ENCODE measurements around the gene SEC31A.
"Not testable (repeated sequence)": the region's sequence is repeated elsewhere in the genome, so short reads cannot be mapped to it uniquely, and the experiment has no call there.

SEC31A gene, protein sequence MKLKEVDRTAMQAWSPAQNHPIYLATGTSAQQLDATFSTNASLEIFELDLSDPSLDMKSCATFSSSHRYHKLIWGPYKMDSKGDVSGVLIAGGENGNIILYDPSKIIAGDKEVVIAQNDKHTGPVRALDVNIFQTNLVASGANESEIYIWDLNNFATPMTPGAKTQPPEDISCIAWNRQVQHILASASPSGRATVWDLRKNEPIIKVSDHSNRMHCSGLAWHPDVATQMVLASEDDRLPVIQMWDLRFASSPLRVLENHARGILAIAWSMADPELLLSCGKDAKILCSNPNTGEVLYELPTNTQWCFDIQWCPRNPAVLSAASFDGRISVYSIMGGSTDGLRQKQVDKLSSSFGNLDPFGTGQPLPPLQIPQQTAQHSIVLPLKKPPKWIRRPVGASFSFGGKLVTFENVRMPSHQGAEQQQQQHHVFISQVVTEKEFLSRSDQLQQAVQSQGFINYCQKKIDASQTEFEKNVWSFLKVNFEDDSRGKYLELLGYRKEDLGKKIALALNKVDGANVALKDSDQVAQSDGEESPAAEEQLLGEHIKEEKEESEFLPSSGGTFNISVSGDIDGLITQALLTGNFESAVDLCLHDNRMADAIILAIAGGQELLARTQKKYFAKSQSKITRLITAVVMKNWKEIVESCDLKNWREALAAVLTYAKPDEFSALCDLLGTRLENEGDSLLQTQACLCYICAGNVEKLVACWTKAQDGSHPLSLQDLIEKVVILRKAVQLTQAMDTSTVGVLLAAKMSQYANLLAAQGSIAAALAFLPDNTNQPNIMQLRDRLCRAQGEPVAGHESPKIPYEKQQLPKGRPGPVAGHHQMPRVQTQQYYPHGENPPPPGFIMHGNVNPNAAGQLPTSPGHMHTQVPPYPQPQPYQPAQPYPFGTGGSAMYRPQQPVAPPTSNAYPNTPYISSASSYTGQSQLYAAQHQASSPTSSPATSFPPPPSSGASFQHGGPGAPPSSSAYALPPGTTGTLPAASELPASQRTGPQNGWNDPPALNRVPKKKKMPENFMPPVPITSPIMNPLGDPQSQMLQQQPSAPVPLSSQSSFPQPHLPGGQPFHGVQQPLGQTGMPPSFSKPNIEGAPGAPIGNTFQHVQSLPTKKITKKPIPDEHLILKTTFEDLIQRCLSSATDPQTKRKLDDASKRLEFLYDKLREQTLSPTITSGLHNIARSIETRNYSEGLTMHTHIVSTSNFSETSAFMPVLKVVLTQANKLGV

DNA sequence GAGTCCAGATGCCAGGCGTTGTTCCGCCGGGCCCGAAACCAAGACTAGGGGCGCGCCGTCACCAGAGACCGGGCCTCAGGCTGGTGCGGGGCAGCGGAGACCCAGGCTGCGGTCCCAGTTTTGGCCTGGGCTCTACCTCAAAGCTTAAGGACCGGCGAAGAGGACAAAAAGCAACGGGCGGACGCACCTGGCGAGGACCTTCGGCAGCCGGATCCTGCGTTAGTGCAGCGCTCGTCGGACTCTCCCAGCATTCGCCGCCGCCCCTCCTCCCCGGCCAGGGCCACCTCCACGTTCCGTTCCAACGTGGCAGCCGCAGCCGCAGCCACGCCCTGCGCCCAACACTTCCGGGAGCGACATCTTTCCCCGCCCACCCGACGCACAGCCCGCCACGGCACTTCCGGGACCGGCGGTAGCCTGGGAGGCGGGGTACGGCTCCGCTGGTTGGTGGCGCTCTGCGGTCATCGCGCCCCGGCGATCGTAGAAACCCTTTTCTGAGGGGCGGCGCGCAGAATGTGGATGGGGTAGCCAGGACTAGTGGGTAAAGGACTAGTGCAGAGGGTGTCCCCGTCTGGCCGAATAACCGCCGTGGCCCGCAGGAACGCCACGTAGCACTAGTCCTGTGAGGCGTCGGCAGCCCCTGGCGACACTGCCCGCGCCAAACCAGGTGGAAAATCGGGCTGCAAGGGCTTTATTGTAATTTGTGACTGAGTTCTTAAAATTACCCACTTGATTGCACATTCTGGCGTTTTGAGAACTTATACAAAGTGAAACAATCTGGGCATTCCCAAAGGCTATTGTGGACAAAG, at the start of gene SEC31A:
Gene SEC31A (minus strand): TSS at position 253 of the 806 bp plus-strand sequence. CDS start 9,217 bp downstream, outside the sequence.
- peak; percentile 89 to 92 (median 91) for DNase-seq (ENCODE audit: low read depth in 3 of 3, low spot score in 1 of 3)

DNA sequence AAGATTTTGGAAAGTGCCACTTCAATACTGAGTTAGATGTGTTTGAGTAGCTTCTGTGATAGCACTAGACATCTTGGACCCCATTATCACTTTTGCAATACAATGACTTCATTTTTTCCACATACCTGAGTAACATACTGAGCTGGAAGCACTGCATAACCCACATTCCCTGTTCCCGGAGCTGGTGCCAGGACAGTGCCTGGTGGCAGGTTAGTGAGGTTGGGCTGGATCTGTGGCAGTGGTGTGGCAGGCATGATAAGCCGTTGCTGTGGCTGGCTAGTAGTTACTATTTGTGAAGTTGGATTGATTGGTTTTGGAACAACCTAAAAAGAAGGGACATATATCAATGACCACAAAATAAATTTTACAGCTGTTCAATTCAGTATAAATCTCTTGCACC, 48.5 kb upstream of the SEC31A start:
- no peak for DNase-seq (ENCODE audit: low read depth in 3 of 3, low spot score in 1 of 3)

DNA sequence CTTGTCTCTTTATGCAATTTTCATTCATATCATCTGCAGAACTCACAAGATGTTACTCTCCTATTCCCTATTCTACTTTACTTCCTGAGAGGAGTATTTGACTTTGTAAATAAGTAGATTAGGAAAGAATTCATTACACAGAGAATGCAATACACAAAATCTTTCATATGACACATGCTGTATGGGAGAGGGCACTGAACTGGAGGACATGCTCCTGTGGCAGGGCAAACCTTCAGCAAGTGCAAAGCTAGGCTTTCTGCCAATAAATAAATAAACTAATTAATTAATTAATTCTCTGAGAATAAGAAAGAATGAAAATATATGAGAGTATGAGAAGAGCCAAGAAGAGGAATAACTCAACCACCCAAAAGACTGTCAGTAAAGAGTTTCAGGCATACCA, 43.5 kb upstream of the SEC31A start:
- DNase-seq (ENCODE audit: low read depth in 3 of 3, low spot score in 1 of 3): no peak

DNA sequence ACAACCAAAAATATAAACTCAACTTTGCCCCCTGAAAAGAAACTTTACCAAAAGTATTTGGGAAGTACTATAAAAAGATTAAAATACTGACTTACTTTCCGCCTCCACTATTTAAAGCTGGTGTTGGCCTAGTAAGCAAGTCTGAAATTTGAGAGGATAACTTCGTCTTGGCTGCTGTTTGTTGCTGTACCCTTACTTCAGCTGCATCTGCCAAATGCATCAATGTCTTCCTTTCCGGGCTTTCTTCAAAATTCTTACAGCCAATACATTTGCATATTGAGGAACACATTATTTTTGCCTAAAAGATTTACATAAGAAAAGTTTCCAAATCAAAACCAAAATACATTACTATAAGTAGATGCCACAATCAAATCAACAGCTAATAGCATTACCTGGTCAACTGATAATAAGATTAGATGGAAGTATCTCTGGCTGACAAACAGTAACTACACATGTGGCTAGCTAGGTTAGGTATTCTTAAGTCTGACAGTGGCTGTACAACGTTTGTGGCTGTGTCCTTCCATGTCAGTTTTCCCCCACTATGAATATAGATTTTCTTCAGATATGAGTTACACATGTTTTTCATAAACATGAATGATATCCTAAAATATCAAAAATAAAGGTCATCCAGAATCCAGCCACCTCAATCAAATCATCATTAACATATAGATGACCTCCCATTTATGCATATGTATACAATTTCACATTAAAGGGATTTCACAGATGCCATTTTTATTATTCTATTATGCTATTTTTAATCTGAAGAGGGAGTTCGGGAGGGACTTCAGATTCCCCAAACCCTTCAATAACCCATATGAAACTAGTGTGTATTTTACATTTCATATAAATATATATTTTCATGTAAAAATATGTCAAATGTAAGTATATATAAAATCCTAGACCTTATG, 40.1 kb upstream of the SEC31A start:
- no peak for DNase-seq (ENCODE audit: low read depth in 3 of 3, low spot score in 1 of 3)

GRCh38 chr4:82921795-82922194, 30.8 kb upstream of the SEC31A start:
- DNase-seq (ENCODE audit: low read depth in 3 of 3, low spot score in 1 of 3): no peak

GRCh38 chr4:82919386-82919785, 28.4 kb upstream of the SEC31A start:
- DNase-seq (ENCODE audit: low read depth in 3 of 3, low spot score in 1 of 3): no peak

DNA sequence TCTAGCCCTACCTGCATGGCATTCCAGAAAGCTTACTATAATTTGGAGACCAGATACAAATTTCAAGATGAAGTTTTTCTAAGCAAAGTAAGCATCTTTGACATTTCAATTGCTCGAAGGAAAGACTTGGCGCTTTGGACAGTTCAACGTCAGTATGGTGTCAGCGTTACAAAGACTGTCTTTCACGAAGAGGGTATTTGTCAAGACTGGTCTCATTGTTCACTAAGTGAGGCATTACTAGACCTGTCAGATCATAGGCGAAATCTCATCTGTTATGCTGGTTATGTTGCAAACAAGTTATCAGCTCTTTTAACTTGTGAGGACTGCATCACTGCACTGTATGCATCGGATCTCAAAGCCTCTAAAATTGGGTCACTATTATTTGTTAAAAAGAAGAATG, 27.1 kb upstream of the SEC31A start:
- DNase-seq (ENCODE audit: low read depth in 3 of 3, low spot score in 1 of 3): no peak

DNA sequence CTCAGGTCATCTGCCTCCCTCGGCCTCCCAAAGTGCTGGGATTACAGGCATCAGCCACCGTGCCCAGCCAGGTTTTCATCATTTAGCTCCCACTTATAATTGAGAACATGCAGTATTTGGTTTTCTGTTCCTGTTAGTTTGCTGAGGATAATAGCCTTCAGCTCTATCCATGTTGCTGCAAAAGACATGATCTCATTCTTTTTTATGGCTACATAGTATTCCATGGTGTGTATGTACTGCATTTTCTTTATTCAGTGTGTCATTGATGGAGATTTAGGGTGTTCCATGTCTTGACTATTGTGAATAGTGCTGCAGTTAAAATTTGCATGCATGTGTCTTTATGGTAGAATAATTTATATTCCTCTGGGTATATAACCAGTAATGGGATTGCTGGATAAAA, 23.0 kb upstream of the SEC31A start:
- not testable (repeated sequence) for DNase-seq (ENCODE audit: low read depth in 3 of 3, low spot score in 1 of 3)

- DNase-seq (ENCODE audit: low read depth in 3 of 3, low spot score in 1 of 3): no peak
These were observed 22.4 kb upstream of the SEC31A start for GRCh38 chr4:82913305-82913704.

DNA sequence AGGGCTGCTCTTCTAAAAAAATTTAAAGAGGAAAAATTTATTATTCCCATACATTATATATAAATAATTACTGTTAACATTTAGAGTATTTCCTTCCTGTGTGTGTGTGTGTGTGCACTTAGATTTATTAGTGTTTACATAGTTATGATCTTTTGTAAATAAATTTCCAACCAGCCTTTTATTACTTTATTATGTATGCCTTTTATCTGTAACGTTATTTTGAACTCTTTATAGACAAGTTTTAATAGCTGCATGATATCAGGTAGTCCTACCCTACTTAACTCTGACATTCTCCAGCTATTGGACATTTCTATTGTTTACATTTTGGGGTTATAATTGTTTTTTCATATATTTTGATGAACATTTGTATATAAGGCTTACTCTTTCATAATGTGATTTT, 18.4 kb upstream of the SEC31A start:
- no peak for DNase-seq (ENCODE audit: low read depth in 3 of 3, low spot score in 1 of 3)

DNA sequence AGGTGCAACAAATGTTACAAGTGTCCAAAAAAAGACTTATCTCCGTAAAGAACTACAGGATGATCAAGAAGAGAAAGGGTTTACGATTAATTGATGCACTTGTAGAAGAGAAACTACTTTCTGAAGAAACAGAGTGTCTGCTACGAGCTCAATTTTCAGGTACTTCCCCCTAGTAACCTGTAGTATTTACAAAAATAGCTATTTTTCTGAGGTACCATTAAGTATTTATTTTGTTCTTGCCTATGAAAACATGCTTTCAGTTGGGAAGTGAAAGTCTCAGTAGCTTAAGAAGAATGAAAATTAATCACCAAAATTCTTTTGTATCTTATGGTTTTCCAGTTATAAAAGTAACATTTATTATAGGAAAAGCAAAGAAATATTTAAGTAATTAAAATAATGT, 15.5 kb upstream of the SEC31A start:
- no peak for DNase-seq (ENCODE audit: low read depth in 3 of 3, low spot score in 1 of 3)

GRCh38 chr4:82905205-82905604, 14.3 kb upstream of the SEC31A start:
- DNase-seq (ENCODE audit: low read depth in 3 of 3, low spot score in 1 of 3): no peak

- DNase-seq (ENCODE audit: low read depth in 3 of 3, low spot score in 1 of 3): no peak
These were observed 12.8 kb upstream of the SEC31A start for GRCh38 chr4:82903737-82904136.

DNA sequence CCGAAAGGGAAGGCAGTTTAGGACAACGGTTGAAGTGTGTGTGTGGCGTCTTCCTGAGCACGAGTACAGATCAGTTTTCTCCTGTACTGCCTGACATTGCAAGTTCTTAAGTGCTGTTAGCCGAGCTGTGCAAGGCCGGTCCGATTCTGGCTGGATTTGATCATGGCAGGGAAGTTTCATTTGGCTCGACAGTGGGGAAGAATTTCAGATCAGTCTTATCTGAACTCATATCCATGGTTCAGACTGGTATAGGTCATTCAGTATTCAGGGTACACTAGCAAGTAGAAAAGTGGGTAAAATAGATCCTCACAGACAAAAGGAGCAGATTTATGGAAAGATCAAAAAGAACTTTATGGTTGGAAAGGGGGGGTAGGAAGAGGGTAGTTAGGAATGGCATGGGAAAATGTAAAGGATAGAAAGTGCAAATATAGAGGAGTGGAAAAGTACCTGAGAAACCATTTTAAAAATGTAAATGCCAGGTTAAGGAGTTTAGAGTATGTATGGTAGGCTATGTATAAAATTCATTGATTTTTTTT, 10.3 kb upstream of the SEC31A start:
- DNase-seq (ENCODE audit: low read depth in 3 of 3, low spot score in 1 of 3): no peak

- peak; percentile 87 to 94 (median 94) for DNase-seq (ENCODE audit: low read depth in 3 of 3, low spot score in 1 of 3)
These were observed 9.6 kb upstream of the SEC31A start, which contains the start of gene THAP9 for GRCh38 chr4:82900411-82901182. TSS of gene THAP9 (plus strand) at chr4:82900735. CDS start at chr4:82900803, 68 bp downstream.

- no peak for DNase-seq (ENCODE audit: low read depth in 3 of 3, low spot score in 1 of 3)
These were observed 9.1 kb upstream of the SEC31A start for GRCh38 chr4:82900066-82900410.

- DNase-seq (ENCODE audit: low read depth in 3 of 3, low spot score in 1 of 3): no peak
These were observed 8.6 kb upstream of the SEC31A start for GRCh38 chr4:82899374-82900065.
